Skeletal muscle satellite cell (primary cell): Measurements from ENCODE around the gene KLHL25.
"Not testable (repeated sequence)": the region's sequence is repeated elsewhere in the genome, so short reads cannot be mapped to it uniquely, and the experiment has no call there.

Source experiments
- H3K27me3 ChIP-seq: 2 replicates; pipeline ENCODE4 v1.7.0; 2013; ENCODE audit warnings: low read length; ENCODE audit not compliant: control insufficient read depth, insufficient read depth
- H3K36me3 ChIP-seq: 2 replicates; pipeline ENCODE4 v1.7.0; 2013; ENCODE audit warnings: mild to moderate bottlenecking, control low read depth, low read length; ENCODE audit not compliant: insufficient read depth
- H3K4me1 ChIP-seq: 2 replicates; pipeline ENCODE4 v1.7.0; 2013; ENCODE audit warnings: low read length; ENCODE audit not compliant: control insufficient read depth, insufficient read depth
- H3K4me2 ChIP-seq: 2 replicates; pipeline ENCODE4 v1.7.0; 2013; ENCODE audit warnings: mild to moderate bottlenecking, low read length
- H3K4me3 ChIP-seq: 2 replicates; pipeline ENCODE4 v1.7.0; 2013; ENCODE audit warnings: low read length
- H3K9ac ChIP-seq: 2 replicates; pipeline ENCODE4 v1.7.0; 2013; ENCODE audit warnings: mild to moderate bottlenecking, low read depth, low read length, moderate library complexity
- H3K9me3 ChIP-seq: replicated peaks from 2 replicates; pipeline ENCODE4 v1.7.0; 2013; ENCODE audit warnings: mild to moderate bottlenecking, control low read depth, low read length

KLHL25 gene

DNA sequence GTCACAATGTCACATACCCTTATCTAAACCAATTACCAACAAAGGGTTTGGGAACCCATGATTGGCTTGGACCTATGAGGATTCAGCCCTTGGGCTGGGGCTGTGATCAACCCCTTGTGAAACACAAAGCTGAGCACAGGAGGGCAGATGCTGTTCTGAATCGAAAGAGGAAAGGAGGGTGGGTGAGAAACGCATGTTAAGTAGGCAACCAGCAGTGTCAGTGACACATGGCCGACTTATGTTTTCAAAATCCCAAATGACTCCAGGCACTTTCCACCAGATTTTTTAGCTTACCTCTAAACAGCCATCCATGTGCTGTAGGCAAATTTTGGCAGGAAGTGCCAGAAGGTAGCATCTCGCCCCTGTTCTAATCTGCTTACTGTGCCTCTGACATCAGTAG, 34.1 kb upstream of the KLHL25 start:
- Histone ChIP-seq H3K36me3 (no peaks in the 10 kb centered on the region), H3K9ac (no peak overlapping the region), H3K27me3 (no peaks in the 10 kb centered on the region), H3K4me2 (no peak overlapping the region), H3K4me3 (no peak overlapping the region), H3K4me1 (no peaks in the 10 kb centered on the region), H3K9me3 (no peaks in the 10 kb centered on the region)

DNA sequence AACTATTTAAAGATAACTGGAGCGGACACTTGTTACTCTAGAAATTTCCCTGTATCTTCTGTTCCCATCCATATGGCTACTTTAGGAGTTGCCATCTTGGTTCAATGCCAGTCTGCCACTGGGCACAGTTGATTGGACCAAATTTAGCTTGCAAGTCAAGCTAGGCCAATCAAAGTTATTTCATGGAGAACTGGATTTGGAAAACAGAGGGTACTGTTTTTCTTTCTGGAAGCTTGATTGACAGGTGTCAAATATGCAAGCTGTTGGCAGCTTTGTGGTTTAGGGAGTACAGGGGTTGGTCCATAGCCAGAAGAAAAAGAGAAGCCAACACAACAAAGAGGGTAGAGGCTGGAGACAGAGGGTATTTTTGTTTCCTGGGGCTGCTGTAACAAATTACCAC, 33.4 kb upstream of the KLHL25 start:
- Histone ChIP-seq H3K9ac (no peak overlapping the region), H3K4me1 (no peaks in the 10 kb centered on the region), H3K9me3 (no peaks in the 10 kb centered on the region), H3K4me3 (no peak overlapping the region), H3K27me3 (no peaks in the 10 kb centered on the region), H3K36me3 (no peaks in the 10 kb centered on the region), H3K4me2 (no peak overlapping the region)

DNA sequence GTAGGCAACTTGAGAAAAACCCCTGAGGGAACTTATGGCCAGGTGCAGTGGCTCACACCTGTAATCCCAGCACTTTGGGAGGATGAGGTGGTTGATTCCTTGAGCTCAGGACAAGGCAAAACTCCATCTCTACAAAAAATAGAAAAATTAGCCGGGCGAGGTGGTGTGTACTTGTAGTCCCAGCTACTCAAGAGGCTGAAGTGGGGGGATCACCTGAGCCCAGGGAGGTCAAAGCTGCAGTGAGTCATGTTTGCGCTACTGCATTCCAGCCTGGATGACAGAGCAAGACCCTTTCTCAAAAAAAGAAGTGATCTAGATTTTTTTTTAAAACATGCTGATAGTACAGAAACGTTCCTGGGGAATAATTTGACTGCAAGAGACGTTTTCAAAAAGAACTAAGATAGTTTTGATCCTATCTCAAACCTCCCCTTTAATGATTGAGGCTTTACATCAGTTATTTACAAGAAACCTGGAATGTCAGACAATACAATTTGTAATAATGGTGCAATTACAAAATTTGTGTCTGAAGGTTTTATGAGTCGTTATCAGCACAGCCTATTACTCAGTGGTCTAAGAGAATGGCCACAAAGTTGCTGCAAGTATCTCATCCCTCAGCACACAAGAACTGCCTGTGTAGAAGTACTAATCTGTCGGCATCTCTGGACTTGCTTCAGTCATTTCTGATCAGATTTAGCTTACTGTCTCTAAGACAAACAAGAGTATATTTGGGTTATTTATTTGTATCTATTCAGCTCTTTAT, 32.2 kb upstream of the KLHL25 start:
- Histone ChIP-seq H3K9me3 (no peaks in the 10 kb centered on the region), H3K4me2 (no peak overlapping the region), H3K36me3 (no peaks in the 10 kb centered on the region), H3K27me3 (no peaks in the 10 kb centered on the region), H3K4me3 (no peak overlapping the region), H3K4me1 (no peaks in the 10 kb centered on the region), H3K9ac (no peak overlapping the region)

DNA sequence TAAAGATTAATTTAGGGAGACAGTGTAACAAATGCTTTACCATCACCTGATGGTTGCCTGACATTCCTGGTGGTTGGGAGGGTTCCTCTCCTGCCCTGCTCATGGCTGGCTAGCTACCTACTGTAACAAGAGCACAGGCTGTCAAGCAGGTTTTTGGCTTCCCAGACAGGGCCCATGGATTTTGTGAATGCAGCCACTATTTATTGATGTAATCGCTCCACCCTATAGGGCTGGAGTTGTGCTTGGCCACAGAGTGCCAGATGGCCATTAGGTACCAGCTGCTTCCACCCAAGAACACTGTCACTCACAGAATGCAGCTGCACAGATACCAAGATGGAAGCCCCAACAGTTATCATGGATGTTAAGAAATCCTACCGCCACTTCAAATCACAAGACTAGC, 31.0 kb upstream of the KLHL25 start:
- H3K4me2 ChIP-seq = no peak overlapping the region
- H3K9me3 ChIP-seq = no peaks in the 10 kb centered on the region
- no peaks in the 10 kb centered on the region for H3K4me1 ChIP-seq
- H3K36me3 ChIP-seq = no peaks in the 10 kb centered on the region
- no peak overlapping the region for H3K4me3 ChIP-seq
- H3K9ac ChIP-seq = no peak overlapping the region
- H3K27me3 ChIP-seq = peaks cover 5% of the 10 kb centered on the region

DNA sequence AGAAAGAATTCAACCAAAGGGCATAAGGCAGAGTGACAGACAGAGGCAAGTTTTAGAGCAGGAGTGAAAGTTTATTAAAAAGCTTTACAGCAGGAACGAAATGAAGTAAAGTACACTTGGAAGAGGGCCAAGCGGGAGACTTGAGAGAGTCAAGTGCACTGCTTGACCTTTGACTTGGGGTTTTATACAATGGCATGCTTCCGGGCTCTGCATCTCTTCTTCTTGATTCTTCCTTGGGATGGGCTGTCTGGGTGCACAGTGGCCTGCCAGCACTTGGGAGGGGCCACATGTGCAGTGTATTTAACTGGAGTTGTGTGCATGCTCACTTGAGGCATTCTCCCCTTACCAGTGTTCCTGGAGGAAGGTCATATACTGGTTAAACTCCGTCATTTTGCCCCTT, 30.4 kb upstream of the KLHL25 start:
- H3K9ac ChIP-seq = no peak overlapping the region
- no peak overlapping the region for H3K4me2 ChIP-seq
- H3K4me3 ChIP-seq = no peak overlapping the region
- peaks cover 11% of the 10 kb centered on the region for H3K27me3 ChIP-seq
- H3K36me3 ChIP-seq = no peaks in the 10 kb centered on the region
- no peaks in the 10 kb centered on the region for H3K4me1 ChIP-seq
- H3K9me3 ChIP-seq = no peaks in the 10 kb centered on the region

DNA sequence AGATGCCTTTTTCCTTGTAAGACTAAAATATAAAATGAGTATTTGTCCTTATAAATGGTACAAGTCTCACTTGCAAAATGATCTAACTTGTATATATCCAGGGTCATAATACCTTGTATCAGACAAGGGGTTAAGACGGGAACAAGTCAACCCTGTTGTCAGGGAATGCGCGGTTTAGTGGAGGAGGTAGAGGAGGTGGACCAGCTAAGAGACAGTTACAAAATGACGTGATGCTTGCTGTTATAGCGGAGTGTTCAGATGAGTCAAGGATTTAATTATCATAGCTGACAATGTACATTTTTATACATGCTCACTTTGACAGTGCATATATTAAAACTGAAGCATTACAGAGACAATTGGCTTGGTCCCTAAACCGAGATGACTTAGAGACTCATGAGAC, 26.8 kb upstream of the KLHL25 start:
- peaks cover 25% of the 10 kb centered on the region for H3K27me3 ChIP-seq
- H3K9me3 ChIP-seq = no peaks in the 10 kb centered on the region
- H3K4me1 ChIP-seq = no peaks in the 10 kb centered on the region
- H3K4me3 ChIP-seq = no peak overlapping the region
- H3K36me3 ChIP-seq = no peaks in the 10 kb centered on the region
- no peak overlapping the region for H3K4me2 ChIP-seq
- H3K9ac ChIP-seq = no peak overlapping the region

DNA sequence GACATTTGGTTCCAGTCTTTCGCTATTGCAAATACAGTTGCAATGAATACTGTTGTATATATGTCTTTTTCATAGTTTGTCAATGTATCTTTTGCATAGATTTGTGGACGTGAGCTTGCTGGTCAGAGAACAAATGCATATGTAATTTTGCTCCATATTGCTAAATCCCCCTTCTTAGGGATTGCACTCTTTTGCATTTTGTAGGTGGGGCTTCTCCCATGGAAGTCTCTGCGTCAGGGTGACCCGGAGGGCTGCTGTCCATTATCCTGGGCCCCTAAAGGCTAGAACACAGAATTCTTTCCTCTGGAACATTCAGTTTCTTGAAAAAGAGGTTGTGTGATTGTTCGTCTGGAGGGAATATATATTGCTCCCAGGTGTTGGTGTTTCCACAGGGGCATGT, 25.2 kb upstream of the KLHL25 start:
- Histone ChIP-seq H3K9ac (no peak overlapping the region), H3K36me3 (no peaks in the 10 kb centered on the region), H3K4me2 (no peak overlapping the region), H3K4me3 (no peak overlapping the region), H3K9me3 (no peaks in the 10 kb centered on the region), H3K4me1 (no peaks in the 10 kb centered on the region), H3K27me3 (peaks cover 25% of the 10 kb centered on the region)

DNA sequence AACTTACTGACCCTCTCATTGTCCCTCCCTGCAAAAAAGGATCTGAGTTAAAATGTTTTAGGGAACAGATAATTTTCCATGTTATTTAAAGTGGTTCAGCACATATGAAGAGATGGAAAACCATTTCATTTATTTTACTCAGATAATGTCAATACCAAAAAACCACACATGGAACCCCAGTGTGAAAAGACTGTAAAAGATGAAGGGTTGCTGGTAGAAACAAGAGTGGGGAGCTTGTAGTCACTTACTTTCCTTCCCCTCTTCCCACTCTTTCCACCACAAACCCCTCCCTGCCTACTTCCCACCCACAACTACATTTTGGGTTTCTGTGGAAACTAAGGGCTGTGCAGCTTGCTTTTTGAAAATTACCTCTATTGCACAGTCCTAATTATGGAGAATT, 18.5 kb upstream of the KLHL25 start:
- Histone ChIP-seq H3K36me3 (no peaks in the 10 kb centered on the region), H3K4me2 (no peak overlapping the region)

DNA sequence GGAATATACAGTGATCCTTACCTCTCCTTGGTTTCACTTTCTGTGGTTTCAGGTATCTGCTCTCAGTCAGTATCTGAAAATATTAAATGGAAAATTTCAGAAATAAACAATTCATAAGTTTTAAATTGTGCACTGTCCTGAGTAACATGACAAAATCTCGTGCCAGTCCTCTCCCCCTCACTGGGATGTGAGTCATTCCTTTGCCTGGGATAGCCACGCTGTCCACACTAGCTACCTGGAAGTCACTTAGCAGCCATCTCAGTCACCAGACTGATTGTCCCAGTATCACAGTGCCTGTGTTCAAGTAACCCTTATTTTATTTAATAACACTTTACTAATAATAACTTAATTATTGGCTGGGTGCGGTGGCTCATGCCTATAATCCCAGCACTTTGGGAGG, 15.3 kb upstream of the KLHL25 start:
- no peaks in the 10 kb centered on the region for H3K4me1 ChIP-seq

More for the DNA sequence above, 18.5 kb upstream of the KLHL25 start:
- Histone ChIP-seq H3K27me3 (peaks cover 8% of the 10 kb centered on the region), H3K9me3 (no peaks in the 10 kb centered on the region), H3K9ac (no peak overlapping the region), H3K4me3 (no peak overlapping the region), H3K4me1 (no peaks in the 10 kb centered on the region)

DNA sequence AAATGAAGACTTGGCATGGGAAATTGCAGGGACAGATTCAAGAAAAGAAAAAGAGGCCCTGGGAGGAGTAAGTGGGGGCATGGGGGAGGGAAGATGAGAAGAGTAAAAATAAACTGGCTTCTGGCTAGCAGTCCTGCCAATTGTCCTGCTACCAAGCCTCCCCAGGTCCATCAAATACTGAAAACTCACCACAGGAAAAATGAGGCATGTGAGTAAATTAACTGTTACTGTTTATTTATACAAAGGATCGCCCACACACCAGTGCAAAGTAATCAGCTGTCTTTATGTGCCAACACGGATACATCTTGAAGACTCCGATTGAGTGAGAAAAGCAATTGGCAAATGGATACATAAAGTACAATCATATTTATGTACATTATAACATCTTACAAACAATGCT, 10.7 kb upstream of the KLHL25 start:
- no peaks in the 10 kb centered on the region for H3K36me3 ChIP-seq
- no peak overlapping the region for H3K4me3 ChIP-seq
- no peaks in the 10 kb centered on the region for H3K4me1 ChIP-seq
- no peak overlapping the region for H3K9ac ChIP-seq
- H3K27me3 ChIP-seq = no peaks in the 10 kb centered on the region
- H3K9me3 ChIP-seq = no peaks in the 10 kb centered on the region
- H3K4me2 ChIP-seq = no peak overlapping the region

More for the DNA sequence above, 15.3 kb upstream of the KLHL25 start:
- Histone ChIP-seq H3K36me3 (no peaks in the 10 kb centered on the region), H3K4me3 (no peak overlapping the region), H3K9me3 (no peaks in the 10 kb centered on the region), H3K9ac (no peak overlapping the region), H3K4me2 (no peak overlapping the region), H3K27me3 (no peaks in the 10 kb centered on the region)

DNA sequence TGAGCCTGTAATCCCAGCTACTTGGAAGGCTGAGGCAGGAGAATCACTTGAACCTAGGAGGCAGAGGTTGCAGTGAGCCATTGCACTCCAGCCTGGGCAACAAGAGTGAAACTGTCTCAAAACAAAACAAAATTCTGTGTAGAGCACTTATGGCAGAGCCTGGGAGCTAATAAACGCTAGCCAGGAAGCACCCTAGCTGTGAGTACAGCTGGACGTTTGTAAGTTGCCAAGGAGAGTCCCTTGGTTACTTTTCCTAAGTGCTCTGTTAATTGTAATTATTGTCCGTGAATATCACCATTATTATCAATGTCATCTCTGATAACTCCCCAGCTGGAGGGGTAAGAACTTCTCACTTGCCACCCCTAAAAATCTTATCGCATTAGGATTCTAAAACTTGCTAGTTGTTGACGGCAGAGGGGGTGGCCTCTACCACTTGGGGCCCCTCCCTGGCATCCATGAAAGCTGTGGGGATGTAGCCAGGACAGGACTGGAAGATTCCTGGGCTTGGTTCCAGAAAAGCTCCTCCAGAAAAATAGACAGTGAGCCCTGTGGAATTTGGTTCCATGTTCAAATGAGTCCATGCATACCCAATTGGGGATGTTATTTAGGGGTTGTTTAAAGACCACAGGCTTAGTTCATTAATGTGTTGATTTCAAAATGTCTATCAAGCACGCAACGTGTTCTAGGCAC, 9.9 kb upstream of the KLHL25 start:
- no peaks in the 10 kb centered on the region for H3K4me1 ChIP-seq
- no peak overlapping the region for H3K4me3 ChIP-seq
- no peaks in the 10 kb centered on the region for H3K27me3 ChIP-seq
- H3K36me3 ChIP-seq = no peaks in the 10 kb centered on the region
- no peaks in the 10 kb centered on the region for H3K9me3 ChIP-seq
- H3K4me2 ChIP-seq = no peak overlapping the region
- H3K9ac ChIP-seq = no peak overlapping the region

DNA sequence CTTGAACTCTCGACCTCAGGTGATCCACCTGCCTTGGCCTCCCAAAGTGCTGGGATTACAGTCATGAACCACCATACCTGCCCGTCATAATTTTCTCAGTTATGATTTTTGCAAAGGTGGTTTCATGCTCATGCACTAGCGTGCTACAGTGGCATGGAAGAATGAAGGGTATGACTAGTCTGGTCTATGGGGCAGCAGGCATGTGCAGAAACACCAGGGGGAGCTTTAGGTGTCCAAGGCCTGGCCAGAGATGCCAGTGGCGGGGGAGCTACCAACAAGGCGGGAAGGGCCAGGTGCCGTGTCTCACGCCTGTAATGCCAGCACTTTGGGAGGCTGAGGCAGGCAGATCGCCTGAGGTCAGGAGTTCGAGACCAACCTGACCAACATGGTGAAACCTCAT, 7.9 kb upstream of the KLHL25 start:
- H3K4me1 ChIP-seq, H3K36me3 ChIP-seq, H3K9me3 ChIP-seq, H3K9ac ChIP-seq, H3K27me3 ChIP-seq, H3K4me2 ChIP-seq, H3K4me3 ChIP-seq: not testable (repeated sequence)
